Measurements from ENCODE around the gene ANKRD42.
"Not testable (repeated sequence)": the region's sequence is repeated elsewhere in the genome, so short reads cannot be mapped to it uniquely, and the experiment has no call there.

Gene ANKRD42

DNA sequence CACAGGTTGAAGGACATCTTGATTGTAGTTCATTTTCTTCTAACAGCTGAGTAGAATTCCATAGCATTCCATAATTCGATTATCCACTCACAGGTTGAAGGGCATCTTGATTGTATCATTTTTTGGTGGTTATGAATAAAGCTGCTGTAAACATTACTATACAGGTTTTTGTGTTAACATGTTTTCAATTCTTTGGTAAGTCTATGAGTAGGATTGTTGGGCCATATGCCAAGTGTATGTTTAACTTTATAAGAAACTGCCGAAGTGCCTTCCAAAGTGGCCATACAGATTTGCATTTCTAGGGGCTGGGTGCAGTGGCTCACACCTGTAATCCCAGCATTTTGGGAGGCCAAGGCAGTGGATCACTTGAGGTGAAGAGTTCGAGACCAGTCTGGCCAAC lies 44.6 kb downstream of the ANKRD42 start:
- DNase-seq (ENCODE audit: low read depth in 1 of 2, low spot score in 1 of 2), result no peak

GRCh38 chr11:83241291-83241946 lies 47.9 kb downstream of the ANKRD42 start:
- no peak for DNase-seq (ENCODE audit: low read depth in 1 of 2, low spot score in 1 of 2)

DNA sequence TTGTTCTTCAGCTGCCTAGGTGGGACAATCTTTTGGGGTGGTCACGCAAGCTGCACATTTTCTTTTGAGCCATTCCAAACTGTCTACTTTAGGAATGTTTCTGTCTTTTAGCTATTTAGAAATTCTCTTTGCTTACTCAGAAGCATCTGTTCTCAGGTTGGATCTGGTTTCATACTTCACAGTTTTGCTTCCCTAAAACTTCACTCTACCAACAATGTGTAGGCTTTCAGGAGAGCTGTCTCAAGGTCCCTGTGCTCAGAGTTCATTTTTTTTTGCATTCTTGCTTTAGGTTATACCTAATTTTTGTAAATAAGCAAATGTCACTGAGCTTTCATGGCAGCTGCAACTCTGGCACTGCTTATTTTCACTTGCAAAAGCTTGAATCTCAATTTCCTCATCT lies 55.9 kb downstream of the ANKRD42 start:
- no peak for DNase-seq (ENCODE audit: low read depth in 1 of 2, low spot score in 1 of 2)

GRCh38 chr11:83249972-83250593 lies 56.6 kb downstream of the ANKRD42 start:
- peak in 1 of 2 donors; percentile 11 for DNase-seq (ENCODE audit: low read depth in 1 of 2, low spot score in 1 of 2)

DNA sequence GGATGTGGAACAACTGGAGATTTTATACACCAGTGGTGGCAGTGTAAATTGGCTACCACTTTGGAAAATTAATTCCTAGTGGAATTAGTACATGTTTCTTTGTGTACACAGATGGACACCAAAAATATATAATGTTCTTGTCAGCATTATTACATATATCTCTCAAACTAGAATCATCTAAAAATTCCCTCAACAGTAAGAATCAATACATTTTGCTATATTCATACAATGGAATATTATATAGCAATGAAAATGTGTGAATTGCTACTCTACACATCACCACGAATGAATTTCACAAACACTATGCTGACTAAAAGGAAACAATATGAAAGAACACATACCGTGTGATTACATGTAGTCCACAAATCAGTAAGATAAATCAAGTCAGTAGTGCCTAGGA lies 58.8 kb downstream of the ANKRD42 start:
- DNase-seq (ENCODE audit: low read depth in 1 of 2, low spot score in 1 of 2), result no peak

DNA sequence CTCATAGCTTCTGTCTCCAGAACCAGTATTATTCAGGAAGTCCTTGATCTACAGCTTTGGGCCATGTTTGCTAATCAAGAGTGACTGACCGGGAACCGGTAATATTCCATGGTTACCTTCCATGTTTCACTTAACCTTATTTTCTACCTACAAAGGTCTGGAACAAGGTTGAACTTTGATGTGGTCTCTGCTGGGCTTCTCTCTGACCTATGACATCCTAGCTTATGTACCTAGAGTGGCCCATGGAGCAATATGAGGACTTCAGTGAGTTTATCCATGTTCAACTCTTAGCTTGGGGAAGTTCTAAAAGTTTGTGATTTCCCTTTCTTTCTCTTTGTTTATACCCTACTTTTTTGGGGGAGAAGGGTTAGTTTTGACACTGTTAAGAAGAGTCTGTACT lies 59.4 kb downstream of the ANKRD42 start:
- no peak for DNase-seq (ENCODE audit: low read depth in 1 of 2, low spot score in 1 of 2)

- DNase-seq (ENCODE audit: low read depth in 1 of 2, low spot score in 1 of 2), result no peak
Measured at GRCh38 chr11:83255366-83255765, 61.9 kb downstream of the ANKRD42 start.

DNA sequence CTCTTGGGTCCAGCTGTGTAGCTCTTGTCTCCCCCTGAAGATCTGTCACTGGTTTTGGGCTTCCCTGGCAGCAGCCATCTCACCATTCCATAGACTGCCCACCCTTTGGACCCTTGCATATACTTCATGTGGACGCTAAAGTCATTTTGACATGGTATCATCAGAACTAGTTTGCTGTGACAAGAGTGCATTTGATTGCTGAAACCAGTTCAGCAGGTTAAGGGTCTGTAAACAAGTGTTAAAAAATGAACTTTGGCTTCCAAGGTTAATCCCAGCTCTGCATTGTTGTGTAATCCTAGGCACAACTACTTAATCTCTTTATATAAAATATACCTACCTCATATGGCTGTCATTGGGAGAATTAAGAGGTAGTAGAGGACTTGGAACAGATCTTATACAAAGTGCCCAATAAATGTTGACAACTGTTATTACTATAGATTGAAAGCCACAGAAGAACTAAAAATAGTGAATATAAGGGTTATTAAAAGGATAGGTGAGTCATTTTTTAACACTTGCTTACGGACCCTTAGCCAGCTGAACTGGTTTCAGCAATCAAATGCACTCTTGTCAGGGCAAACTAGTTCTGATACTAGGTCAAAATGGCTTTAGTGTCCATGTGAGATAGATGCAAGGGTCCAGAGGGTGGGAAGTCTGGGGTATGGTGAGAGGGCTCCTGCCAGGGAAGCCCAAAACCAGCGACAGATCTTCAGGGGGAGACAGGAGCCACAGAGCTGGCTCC lies 63.3 kb downstream of the ANKRD42 start:
- DNase-seq (ENCODE audit: low read depth in 1 of 2, low spot score in 1 of 2), result no peak

- DNase-seq (ENCODE audit: low read depth in 1 of 2, low spot score in 1 of 2), result no peak
Measured at GRCh38 chr11:83257761-83258168, 64.3 kb downstream of the ANKRD42 start.

GRCh38 chr11:83259559-83259958 lies 66.0 kb downstream of the ANKRD42 start:
- no peak for DNase-seq (ENCODE audit: low read depth in 1 of 2, low spot score in 1 of 2)

DNA sequence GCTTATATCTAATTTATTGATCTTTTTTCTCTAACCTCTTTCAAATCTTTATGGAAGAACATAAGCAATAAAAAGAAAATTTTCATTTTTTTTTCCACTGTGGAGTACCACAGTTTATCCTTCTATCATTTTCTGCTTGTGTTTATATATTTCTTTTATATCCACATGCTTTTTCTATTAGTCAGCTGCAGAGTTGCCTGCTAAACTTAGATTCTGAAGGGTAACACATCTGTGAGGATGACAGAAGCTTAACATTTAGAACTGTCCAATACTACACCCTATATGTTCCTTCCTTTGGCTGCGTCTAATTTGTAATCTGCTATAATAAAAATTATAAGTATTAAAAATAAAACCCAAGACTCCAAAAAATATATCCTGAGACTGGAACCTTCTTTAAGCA lies 71.8 kb downstream of the ANKRD42 start:
- DNase-seq (ENCODE audit: low read depth in 1 of 2, low spot score in 1 of 2), result no peak

GRCh38 chr11:83269080-83269479 lies 75.6 kb downstream of the ANKRD42 start:
- not testable (repeated sequence) for DNase-seq (ENCODE audit: low read depth in 1 of 2, low spot score in 1 of 2)

DNA sequence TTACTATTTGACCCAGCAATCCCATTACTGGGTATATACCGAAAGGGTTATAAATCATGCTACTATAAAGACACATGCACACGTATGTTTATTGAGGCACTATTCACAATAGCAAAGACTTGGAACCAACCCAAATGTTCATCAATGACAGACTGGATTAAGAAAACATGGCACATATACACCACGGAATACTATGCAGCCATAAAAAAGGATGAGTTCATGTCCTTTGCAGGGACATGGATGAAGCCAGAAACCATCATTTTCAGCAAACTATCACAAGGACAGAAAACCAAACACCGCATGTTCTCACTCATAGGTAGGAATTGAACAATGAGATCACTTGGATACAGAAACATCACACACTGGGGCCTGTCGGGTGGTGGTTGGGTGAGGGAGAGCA lies 78.2 kb downstream of the ANKRD42 start:
- DNase-seq (ENCODE audit: low read depth in 1 of 2, low spot score in 1 of 2), result not testable (repeated sequence)

DNA sequence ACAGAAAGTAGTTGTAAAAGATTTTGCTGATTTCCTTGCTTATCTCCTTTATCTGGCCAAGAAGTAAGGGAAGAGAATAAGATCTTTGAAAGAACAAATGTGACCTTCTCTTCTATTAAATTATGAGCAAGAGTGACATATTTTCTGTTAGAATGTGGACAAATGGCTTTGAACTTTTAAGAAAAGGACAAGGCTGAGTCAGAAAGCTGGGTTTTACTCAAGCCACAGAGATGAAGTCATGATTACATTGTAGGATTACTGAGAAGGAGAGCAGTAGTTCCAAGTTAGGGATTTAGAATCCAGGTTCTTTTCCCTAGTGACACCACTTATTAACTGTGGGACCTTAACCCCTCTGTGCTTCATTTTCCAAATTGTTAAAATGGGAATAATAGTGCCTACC lies 79.1 kb downstream of the ANKRD42 start:
- DNase-seq (ENCODE audit: low read depth in 1 of 2, low spot score in 1 of 2), result no peak

DNA sequence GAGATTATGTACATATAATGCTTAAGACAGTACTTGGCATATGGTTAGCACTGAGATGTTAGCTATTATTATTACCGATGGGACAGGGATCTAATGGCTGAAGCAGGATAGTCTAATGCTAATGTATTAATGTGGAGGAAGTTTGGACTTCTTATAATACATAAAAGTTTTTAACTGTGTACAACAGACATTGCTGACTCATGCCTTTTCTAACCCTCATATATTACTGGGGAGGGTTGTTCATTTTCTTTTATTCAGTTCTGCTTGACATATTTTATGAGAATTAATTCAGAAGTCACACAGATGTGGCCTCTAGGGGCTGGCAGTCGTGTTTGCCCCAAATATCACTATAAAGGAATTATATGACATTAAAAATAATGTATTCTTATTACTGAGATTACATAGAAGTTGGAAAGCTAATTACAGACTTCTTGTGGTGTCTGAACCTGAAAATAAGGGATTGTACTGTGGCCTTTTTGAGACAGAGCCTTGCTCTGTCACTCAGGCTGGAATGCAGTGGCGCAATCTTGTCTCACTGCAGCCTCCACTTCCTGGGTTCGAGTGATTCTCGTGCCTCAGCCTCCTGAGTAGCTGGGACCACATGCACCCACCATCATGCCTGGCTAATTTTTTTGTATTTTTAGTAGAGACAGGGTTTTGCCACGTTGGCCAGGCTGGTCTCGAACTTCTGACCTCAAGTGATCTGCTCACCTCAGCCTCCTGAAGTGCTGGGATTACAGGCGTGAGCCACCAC lies 82.6 kb downstream of the ANKRD42 start:
- DNase-seq (ENCODE audit: low read depth in 1 of 2, low spot score in 1 of 2), result no peak

DNA sequence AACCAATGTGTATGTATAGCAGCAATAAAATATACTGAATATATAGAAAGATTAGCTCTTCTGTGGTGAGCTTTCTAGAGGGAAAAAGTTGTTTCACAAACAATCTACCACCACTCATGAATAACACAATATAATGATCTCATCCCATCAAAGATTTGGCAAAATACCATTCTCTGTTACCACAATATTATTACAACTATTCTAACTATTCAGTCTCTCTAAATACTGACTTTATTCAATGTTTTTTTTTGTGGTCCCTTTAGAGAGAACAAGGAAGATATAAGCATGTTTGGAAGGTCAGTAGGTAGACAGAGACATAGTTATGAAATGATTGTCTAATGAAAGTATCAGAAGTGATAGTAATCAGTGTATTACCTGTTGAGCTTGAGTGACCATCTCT lies 84.8 kb downstream of the ANKRD42 start:
- DNase-seq (ENCODE audit: low read depth in 1 of 2, low spot score in 1 of 2), result no peak

- no peak for DNase-seq (ENCODE audit: low read depth in 1 of 2, low spot score in 1 of 2)
Measured at GRCh38 chr11:83280256-83280655, 86.7 kb downstream of the ANKRD42 start.

DNA sequence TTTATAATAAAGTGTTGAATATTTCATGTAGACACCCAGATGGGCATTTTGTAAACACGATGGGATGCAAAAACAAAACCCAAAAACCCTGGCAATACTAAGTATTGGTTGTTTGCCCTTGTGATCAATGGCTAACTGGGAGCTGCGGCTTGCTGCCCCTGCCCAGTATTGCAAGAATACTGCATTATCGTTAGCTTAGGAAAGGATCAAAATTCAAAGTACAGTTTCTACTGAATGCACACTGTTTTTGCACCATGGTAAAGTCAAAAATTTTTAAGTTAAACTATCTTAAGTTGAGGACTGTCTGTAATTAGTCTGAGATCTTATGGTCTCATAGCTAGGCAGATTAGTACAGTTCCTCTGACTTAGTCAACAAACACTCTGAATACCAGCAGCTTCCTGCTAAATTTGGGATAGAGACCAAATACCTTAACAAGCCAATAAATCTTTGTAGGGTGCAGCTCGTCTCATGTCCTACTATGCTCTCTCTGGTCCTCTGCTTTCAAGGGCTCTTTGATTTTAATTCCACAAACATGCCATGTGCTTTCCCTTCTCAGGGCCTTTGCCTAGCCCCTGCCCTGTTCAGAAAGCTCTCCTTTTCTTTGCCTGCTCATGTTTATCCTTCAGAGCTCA lies 88.7 kb downstream of the ANKRD42 start:
- DNase-seq (ENCODE audit: low read depth in 1 of 2, low spot score in 1 of 2), result no peak

DNA sequence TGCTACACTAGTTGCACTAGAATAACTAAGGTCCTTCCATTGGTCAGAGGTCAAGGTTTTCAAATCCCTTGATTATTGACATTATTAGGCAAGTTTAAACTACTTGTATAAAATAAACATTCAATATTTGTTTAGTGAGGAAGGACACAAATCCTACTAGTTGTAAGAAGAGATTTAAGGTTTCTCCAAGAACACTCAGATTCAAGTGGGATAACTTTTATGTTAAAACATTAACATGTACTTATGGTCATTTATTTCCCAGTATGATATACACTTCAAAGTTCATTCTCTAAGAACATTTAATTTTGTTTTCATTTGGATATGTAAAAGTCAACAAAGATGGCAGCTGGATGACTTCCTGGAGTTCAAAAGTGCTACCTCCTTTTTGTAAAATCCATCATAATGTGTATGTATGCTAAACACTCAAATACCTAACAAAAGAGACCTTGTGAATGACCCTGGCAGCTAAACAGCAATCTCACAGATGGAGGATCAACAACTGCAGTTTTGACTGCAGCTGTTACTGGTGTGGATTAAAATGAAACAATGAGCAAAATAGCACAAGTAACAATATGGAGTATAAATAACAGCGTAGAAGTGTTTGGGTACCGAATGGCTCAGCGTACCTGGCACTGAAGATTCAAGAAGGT lies 91.1 kb downstream of the ANKRD42 start:
- DNase-seq (ENCODE audit: low read depth in 1 of 2, low spot score in 1 of 2), result no peak

DNA sequence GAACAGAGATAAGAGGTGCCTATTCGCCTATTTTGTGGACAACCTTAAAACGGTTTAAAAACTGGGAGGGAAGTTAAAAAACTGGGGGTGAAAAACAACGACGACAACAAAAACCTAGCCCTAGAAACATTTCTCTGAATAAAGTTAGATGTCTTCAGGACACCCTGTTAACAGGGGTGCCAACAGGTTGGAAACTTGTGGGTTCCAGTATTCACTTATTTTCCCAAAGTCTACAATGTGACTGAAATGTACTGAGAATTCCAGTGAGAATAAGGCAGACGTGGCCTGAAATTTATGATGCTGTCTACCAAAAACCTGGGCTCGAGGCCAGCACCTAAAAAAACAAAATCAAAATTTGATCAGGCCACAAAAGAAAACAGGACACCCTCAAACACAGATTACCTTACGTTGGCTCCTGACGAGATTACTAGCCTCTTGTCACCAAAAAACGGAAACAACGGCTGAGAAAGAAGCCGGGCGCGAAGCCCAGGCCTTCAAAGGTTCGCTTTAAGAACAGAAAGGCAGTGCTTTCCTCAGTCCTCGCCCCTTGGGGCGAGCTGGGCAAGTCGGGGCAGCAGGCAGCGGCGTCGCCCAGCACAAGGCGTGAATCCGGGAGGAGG lies 91.7 kb downstream of the ANKRD42 start:
- DNase-seq (ENCODE audit: low read depth in 1 of 2, low spot score in 1 of 2), result no peak
